Measurements from ENCODE around the gene AOPEP.

- TF ChIP-seq, protein P1, sequence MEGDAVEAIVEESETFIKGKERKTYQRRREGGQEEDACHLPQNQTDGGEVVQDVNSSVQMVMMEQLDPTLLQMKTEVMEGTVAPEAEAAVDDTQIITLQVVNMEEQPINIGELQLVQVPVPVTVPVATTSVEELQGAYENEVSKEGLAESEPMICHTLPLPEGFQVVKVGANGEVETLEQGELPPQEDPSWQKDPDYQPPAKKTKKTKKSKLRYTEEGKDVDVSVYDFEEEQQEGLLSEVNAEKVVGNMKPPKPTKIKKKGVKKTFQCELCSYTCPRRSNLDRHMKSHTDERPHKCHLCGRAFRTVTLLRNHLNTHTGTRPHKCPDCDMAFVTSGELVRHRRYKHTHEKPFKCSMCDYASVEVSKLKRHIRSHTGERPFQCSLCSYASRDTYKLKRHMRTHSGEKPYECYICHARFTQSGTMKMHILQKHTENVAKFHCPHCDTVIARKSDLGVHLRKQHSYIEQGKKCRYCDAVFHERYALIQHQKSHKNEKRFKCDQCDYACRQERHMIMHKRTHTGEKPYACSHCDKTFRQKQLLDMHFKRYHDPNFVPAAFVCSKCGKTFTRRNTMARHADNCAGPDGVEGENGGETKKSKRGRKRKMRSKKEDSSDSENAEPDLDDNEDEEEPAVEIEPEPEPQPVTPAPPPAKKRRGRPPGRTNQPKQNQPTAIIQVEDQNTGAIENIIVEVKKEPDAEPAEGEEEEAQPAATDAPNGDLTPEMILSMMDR (IDR thresholded peaks at IDR 0.05; ENCODE audit: insufficient read depth, low read depth, low read length), result no peak
- no peak for TF ChIP-seq EZH2 (IDR thresholded peaks at IDR 0.05; ENCODE audit: insufficient read depth, low read length)
These were observed 100.3 kb downstream of the AOPEP start for GRCh38 chr9:94826644-94827410.

All from astrocyte (in vitro differentiated cells and primary cell).